HCT116 (cell line): Measurements from ENCODE around the gene RHOBTB1. TPM values are rescaled to one million over a fixed set of nuclear protein-coding genes. Genes with fewer than 3 reads are reported as not detected.

ENCODE experiments used
- ATAC-seq: fragments of 200-7000 bp; cut with Tn5 transposase; 2 replicates; pipeline ENCODE4 v1.9.1; 2020; ENCODE audit warnings: mild to moderate bottlenecking, moderate library complexity
- BruUV-seq: library from RNA; stranded (reverse); fragments of 400-500 nt; replicated peaks from 2 replicates; lab custom pipeline; 2021; lab: Mats Ljungman, UMichigan
- CTCF ChIA-PET: fragments of 300-600 bp; sonication (Branson Sonifier 250); formaldehyde crosslinking; loops from one replicate; lab custom pipeline; 2021; ENCODE audit warnings: antibody characterized with exemption; lab: Charles Lee
- POLR2A ChIA-PET: fragments of 300-600, 350-600 bp; sonication (Branson Sonifier 250); formaldehyde crosslinking; loops from one replicate; lab custom pipeline; 2021; ENCODE audit warnings: antibody characterized with exemption; lab: Charles Lee
- RAD21 ChIA-PET, 2 experiments: fragments of 300-600 bp; sonication (Branson Sonifier 250); formaldehyde crosslinking; loops; one replicate each; lab custom pipeline; 2023; ENCODE audit warnings: low total read pairs in 2 of 2; ENCODE audit not compliant: uncharacterized antibody in 2 of 2, unreplicated experiment in 2 of 2, low non-redundant PET in 1 of 2; lab: Charles Lee
- DNase-seq: peaks from one replicate; pipeline ENCODE4 v3.0.0-alpha.2; 2010; ENCODE audit warnings: low read depth, low spot score
- H2AFZ ChIP-seq: fragments of 200-600 bp; shearing (Covaris generic), sonication (generic); 2 replicates; pipeline ENCODE4 v1.6.1; 2017; ENCODE audit warnings: low read depth, mixed run types, mixed read lengths, antibody characterized with exemption, low read length; ENCODE audit not compliant: poor library complexity, severe bottlenecking
- H3K27ac ChIP-seq: 2 replicates; pipeline ENCODE4 v1.5.1; 2012; ENCODE audit warnings: low read depth, low read length
- H3K27me3 ChIP-seq: fragments of 200-600 bp; sonication (generic); 2 replicates; pipeline ENCODE4 v1.6.1; 2016; ENCODE audit warnings: mixed run types, low read length, mixed read lengths; ENCODE audit not compliant: insufficient read depth
- H3K36me3 ChIP-seq, 2 experiments: fragments of 200-500 bp in 1 of 2; fragments of 200-600 bp in 1 of 2; sonication (Bioruptor generic) in 1 of 2; sonication (generic) in 1 of 2; 2 replicates each; pipeline versions ENCODE4 v1.5.1 to v1.6.1; 2014 to 2016; ENCODE audit warnings: low read length in 2 of 2, inconsistent platforms in 1 of 2, mixed read lengths in 1 of 2, mixed run types in 1 of 2; ENCODE audit not compliant: insufficient read depth in 2 of 2, control insufficient read depth in 1 of 2
- H3K4me1 ChIP-seq, 2 experiments: fragments of 200-600 bp in 1 of 2; sonication (generic) in 1 of 2; 2 replicates each; pipeline versions ENCODE4 v1.5.1 to v1.6.1; 2012 to 2017; ENCODE audit warnings: low read length in 2 of 2, inconsistent platforms in 1 of 2, mild to moderate bottlenecking in 1 of 2, mixed read lengths in 1 of 2, mixed run types in 1 of 2, moderate library complexity in 1 of 2; ENCODE audit not compliant: insufficient read depth in 2 of 2, control insufficient read depth in 1 of 2
- H3K4me2 ChIP-seq: fragments of 200-600 bp; sonication (generic); 2 replicates; pipeline ENCODE4 v1.6.1; 2017; ENCODE audit warnings: mixed run types, low read length, mixed read lengths
- H3K4me3 ChIP-seq, 2 experiments: fragments of 200-600 bp in 1 of 2; sonication (generic) in 1 of 2; replicated peaks in 1 of 2; 2 replicates each; pipeline ENCODE4 v1.5.1; 2011 to 2016; ENCODE audit warnings: low read length in 2 of 2, control low read depth in 1 of 2, low read depth in 1 of 2, mild to moderate bottlenecking in 1 of 2, mixed read lengths in 1 of 2, mixed run types in 1 of 2
- H3K79me2 ChIP-seq: fragments of 200-600 bp; sonication (generic); 2 replicates; pipeline ENCODE4 v1.6.1; 2017; ENCODE audit warnings: mild to moderate bottlenecking, mixed run types, low read length, moderate library complexity, mixed read lengths; ENCODE audit not compliant: insufficient read depth
- H3K9ac ChIP-seq: fragments of 200-600 bp; sonication (generic); 2 replicates; pipeline ENCODE4 v1.6.1; 2016; ENCODE audit warnings: low read length, mixed read lengths
- H3K9me2 ChIP-seq: fragments of 200-600 bp; sonication (generic), shearing (Covaris generic); 2 replicates; pipeline ENCODE4 v1.6.1; 2017; ENCODE audit warnings: mixed run types, mild to moderate bottlenecking, moderate library complexity; ENCODE audit not compliant: insufficient read depth
- H3K9me3 ChIP-seq, 2 experiments: fragments of 200-500 bp in 1 of 2; fragments of 200-600 bp in 1 of 2; sonication (Bioruptor generic) in 1 of 2; sonication (generic) in 1 of 2; 2 replicates each; pipeline ENCODE4 v1.6.1; 2014 to 2017; ENCODE audit warnings: low read length in 2 of 2, mixed read lengths in 2 of 2, inconsistent platforms in 1 of 2, low read depth in 1 of 2, mild to moderate bottlenecking in 1 of 2, mixed run types in 1 of 2, moderate library complexity in 1 of 2; ENCODE audit not compliant: control insufficient read depth in 1 of 2, insufficient read depth in 1 of 2
- H4K20me1 ChIP-seq: fragments of 200-600 bp; sonication (generic), shearing (Covaris generic); 2 replicates; pipeline ENCODE4 v1.6.1; 2017; ENCODE audit warnings: mixed run types, mild to moderate bottlenecking, moderate library complexity; ENCODE audit not compliant: insufficient read depth
- CBX3 ChIP-seq: IDR thresholded peaks from 2 replicates; pipeline ENCODE4 v1.6.1; 2012; ENCODE audit warnings: low read depth
- ELF1 ChIP-seq: IDR thresholded peaks from 2 replicates; pipeline ENCODE4 v1.6.1; 2012; ENCODE audit warnings: low read depth, borderline replicate concordance
- EZH2phosphoT487 ChIP-seq: fragments of 200-600 bp; IDR thresholded peaks from 2 replicates; pipeline ENCODE4 v1.6.1; 2018; ENCODE audit warnings: antibody characterized with exemption, borderline replicate concordance
- FOSL1 ChIP-seq: IDR thresholded peaks from 2 replicates; pipeline ENCODE4 v1.6.1; 2012; ENCODE audit warnings: low read depth
- JUND ChIP-seq: IDR thresholded peaks from 2 replicates; pipeline ENCODE4 v1.6.1; 2012
- POLR2A ChIP-seq: IDR thresholded peaks from 2 replicates; pipeline ENCODE4 v1.7.0; 2011; ENCODE audit warnings: borderline replicate concordance; ENCODE audit not compliant: insufficient read depth, insufficient read length; ENCODE audit errors: extremely low read depth
- POLR2AphosphoS5 ChIP-seq: IDR thresholded peaks from 2 replicates; pipeline ENCODE4 v1.6.1; 2011; ENCODE audit warnings: mild to moderate bottlenecking, low read depth, low read length, moderate library complexity
- SIN3A ChIP-seq: IDR thresholded peaks from 2 replicates; pipeline ENCODE4 v1.6.1; 2012; ENCODE audit warnings: low read depth
- TCF7L2 ChIP-seq: IDR thresholded peaks from 2 replicates; pipeline ENCODE4 v1.7.0; 2011; ENCODE audit warnings: borderline replicate concordance, inconsistent platforms; ENCODE audit not compliant: insufficient read depth, insufficient read length; ENCODE audit errors: extremely low read depth
- intact Hi-C: fragments of 100-400 bp; cut with micrococcal nuclease; formaldehyde crosslinking; loops from 2 replicates; pipeline ENCODE4 v1.10.0; 2022
- total RNA-seq: library from RNA; stranded (reverse); gene quantifications from one replicate; pipeline ENCODE4 v1.2.1, GENCODE V29; 2021; ENCODE audit not compliant: unreplicated experiment
- TF ChIP-seq, protein P1 (sequence below), 3 experiments: fragments of 200-600 bp in 1 of 3; sonication (generic) in 1 of 3; IDR thresholded peaks in 2 of 3; conservative IDR thresholded peaks in 1 of 3; 2 replicates each; pipeline ENCODE4 v1.5.1; 2012 to 2017; ENCODE audit warnings: low read depth in 2 of 3, low read length in 2 of 3, antibody characterized with exemption in 1 of 3, borderline replicate concordance in 1 of 3, control low read depth in 1 of 3, mild to moderate bottlenecking in 1 of 3, mixed read lengths in 1 of 3, mixed run types in 1 of 3, moderate library complexity in 1 of 3; ENCODE audit not compliant: insufficient read depth in 1 of 3
- TF ChIP-seq, protein P2 (sequence below): IDR thresholded peaks from 2 replicates; pipeline ENCODE4 v1.6.1; 2012; ENCODE audit warnings: low read depth
- TF ChIP-seq, protein P3 (sequence below): IDR thresholded peaks from 2 replicates; pipeline ENCODE4 v1.6.1; 2012

The RHOBTB1 gene
- total RNA-seq, 1 experiment from 2014 or later, result 1.6 TPM

DNA sequence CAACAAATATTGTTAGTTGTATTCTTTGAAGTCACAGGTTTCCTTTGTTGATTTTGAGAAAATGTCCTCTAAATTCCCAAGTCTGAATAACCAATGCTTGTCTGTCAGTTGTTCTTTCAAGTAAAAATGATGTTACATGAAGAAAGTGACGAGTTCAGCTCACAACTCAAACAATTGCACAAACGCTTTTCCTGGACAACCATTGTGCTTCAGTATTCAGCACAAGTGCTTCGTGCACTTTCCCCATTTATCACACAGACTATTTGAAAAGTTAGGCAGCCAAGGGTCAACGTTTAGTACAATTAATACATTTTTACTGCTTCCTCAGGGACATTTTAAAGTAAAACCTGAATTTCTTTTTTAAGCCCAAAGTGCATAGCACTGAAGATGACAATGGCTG lies 121.2 kb downstream of the RHOBTB1 start:
- H3K9ac ChIP-seq, result no peak overlapping the region
- H3K9me2 ChIP-seq, result no peaks in the 10 kb centered on the region
- BruUV-seq, result no TSS peak
- ChIA-PET POLR2A (no interaction called here), RAD21 (no interaction called here), CTCF (no interaction called here)
- DNase-seq (no peak), ATAC-seq (no peak)
- H3K4me2 ChIP-seq, result no peak overlapping the region
- intact Hi-C loops, result no loop called here
- no peaks in the 10 kb centered on the region for H3K4me1 ChIP-seq
- H3K36me3 ChIP-seq, result no peaks in the 10 kb centered on the region
- no peaks in the 10 kb centered on the region for H3K9me3 ChIP-seq
- TF ChIP-seq, protein P1, sequence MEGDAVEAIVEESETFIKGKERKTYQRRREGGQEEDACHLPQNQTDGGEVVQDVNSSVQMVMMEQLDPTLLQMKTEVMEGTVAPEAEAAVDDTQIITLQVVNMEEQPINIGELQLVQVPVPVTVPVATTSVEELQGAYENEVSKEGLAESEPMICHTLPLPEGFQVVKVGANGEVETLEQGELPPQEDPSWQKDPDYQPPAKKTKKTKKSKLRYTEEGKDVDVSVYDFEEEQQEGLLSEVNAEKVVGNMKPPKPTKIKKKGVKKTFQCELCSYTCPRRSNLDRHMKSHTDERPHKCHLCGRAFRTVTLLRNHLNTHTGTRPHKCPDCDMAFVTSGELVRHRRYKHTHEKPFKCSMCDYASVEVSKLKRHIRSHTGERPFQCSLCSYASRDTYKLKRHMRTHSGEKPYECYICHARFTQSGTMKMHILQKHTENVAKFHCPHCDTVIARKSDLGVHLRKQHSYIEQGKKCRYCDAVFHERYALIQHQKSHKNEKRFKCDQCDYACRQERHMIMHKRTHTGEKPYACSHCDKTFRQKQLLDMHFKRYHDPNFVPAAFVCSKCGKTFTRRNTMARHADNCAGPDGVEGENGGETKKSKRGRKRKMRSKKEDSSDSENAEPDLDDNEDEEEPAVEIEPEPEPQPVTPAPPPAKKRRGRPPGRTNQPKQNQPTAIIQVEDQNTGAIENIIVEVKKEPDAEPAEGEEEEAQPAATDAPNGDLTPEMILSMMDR (IDR thresholded peaks at IDR 0.05 in 2 of 3, conservative IDR thresholded peaks at IDR 0.05 in 1 of 3; ENCODE audit: borderline replicate concordance in 1 of 3, insufficient read depth in 1 of 3, low read depth in 2 of 3, low read length in 2 of 3), result no peak
- TF ChIP-seq, all 23 proteins: peak for 0
- Histone ChIP-seq H3K27ac (no peak overlapping the region), H3K4me3 (no peak overlapping the region), H2AFZ (no peak overlapping the region), H4K20me1 (no peaks in the 10 kb centered on the region), H3K79me2 (no peaks in the 10 kb centered on the region), H3K27me3 (no peaks in the 10 kb centered on the region)

DNA sequence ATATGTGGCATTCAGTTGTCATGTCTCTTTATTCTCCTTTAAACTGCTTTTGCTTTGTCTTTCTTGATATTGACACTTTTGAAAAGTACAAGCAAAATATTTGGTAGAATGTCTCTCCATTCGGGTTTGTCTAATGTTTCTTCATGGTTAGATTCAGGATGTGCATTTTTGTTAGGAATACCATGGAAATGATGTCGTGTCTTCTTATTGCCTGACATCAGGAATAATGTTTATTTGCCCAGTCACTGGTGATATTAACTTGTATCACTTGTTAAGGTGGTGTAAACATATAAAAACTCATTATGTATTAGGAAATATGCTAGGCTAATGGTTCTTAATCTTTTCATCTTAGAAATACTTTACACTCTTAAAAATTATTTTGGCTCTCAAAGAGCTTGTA lies 122.3 kb downstream of the RHOBTB1 start:
- RAD21 ChIA-PET, result no interaction called here
- no TSS peak for BruUV-seq
- Histone ChIP-seq H3K36me3 (no peaks in the 10 kb centered on the region), H2AFZ (no peak overlapping the region), H3K9me3 (no peaks in the 10 kb centered on the region), H3K4me1 (no peaks in the 10 kb centered on the region), H3K79me2 (no peaks in the 10 kb centered on the region), H3K9ac (no peak overlapping the region), H3K4me3 (no peak overlapping the region), H4K20me1 (no peaks in the 10 kb centered on the region), H3K4me2 (no peak overlapping the region), H3K27me3 (no peaks in the 10 kb centered on the region), H3K9me2 (no peaks in the 10 kb centered on the region), H3K27ac (no peak overlapping the region)
- intact Hi-C loops, result no loop called here
- no peak for ATAC-seq
- POLR2A ChIA-PET, result no interaction called here
- DNase-seq, result no peak
- CTCF ChIA-PET, result interaction anchor here (0.6 kb wide), 1 partner anchor 331 kb away, joined by 3 read pairs; no protein-coding TSS in a partner anchor
- TF ChIP-seq, protein P2, sequence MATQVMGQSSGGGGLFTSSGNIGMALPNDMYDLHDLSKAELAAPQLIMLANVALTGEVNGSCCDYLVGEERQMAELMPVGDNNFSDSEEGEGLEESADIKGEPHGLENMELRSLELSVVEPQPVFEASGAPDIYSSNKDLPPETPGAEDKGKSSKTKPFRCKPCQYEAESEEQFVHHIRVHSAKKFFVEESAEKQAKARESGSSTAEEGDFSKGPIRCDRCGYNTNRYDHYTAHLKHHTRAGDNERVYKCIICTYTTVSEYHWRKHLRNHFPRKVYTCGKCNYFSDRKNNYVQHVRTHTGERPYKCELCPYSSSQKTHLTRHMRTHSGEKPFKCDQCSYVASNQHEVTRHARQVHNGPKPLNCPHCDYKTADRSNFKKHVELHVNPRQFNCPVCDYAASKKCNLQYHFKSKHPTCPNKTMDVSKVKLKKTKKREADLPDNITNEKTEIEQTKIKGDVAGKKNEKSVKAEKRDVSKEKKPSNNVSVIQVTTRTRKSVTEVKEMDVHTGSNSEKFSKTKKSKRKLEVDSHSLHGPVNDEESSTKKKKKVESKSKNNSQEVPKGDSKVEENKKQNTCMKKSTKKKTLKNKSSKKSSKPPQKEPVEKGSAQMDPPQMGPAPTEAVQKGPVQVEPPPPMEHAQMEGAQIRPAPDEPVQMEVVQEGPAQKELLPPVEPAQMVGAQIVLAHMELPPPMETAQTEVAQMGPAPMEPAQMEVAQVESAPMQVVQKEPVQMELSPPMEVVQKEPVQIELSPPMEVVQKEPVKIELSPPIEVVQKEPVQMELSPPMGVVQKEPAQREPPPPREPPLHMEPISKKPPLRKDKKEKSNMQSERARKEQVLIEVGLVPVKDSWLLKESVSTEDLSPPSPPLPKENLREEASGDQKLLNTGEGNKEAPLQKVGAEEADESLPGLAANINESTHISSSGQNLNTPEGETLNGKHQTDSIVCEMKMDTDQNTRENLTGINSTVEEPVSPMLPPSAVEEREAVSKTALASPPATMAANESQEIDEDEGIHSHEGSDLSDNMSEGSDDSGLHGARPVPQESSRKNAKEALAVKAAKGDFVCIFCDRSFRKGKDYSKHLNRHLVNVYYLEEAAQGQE, result no peak
- TF ChIP-seq POLR2A (no peak), CBX3 (no peak), FOSL1 (no peak), TCF7L2 (no peak), JUND (no peak), EZH2phosphoT487 (no peak), SIN3A (no peak), ELF1 (no peak), POLR2AphosphoS5 (no peak)
- TF ChIP-seq, protein P3, sequence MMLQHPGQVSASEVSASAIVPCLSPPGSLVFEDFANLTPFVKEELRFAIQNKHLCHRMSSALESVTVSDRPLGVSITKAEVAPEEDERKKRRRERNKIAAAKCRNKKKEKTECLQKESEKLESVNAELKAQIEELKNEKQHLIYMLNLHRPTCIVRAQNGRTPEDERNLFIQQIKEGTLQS, result no peak
- TF ChIP-seq, protein P1 (IDR thresholded peaks at IDR 0.05 in 2 of 3, conservative IDR thresholded peaks at IDR 0.05 in 1 of 3; ENCODE audit: borderline replicate concordance in 1 of 3, insufficient read depth in 1 of 3, low read depth in 2 of 3, low read length in 2 of 3), result no peak
